ENCODE measurements around the gene ABCA4.

DNA sequence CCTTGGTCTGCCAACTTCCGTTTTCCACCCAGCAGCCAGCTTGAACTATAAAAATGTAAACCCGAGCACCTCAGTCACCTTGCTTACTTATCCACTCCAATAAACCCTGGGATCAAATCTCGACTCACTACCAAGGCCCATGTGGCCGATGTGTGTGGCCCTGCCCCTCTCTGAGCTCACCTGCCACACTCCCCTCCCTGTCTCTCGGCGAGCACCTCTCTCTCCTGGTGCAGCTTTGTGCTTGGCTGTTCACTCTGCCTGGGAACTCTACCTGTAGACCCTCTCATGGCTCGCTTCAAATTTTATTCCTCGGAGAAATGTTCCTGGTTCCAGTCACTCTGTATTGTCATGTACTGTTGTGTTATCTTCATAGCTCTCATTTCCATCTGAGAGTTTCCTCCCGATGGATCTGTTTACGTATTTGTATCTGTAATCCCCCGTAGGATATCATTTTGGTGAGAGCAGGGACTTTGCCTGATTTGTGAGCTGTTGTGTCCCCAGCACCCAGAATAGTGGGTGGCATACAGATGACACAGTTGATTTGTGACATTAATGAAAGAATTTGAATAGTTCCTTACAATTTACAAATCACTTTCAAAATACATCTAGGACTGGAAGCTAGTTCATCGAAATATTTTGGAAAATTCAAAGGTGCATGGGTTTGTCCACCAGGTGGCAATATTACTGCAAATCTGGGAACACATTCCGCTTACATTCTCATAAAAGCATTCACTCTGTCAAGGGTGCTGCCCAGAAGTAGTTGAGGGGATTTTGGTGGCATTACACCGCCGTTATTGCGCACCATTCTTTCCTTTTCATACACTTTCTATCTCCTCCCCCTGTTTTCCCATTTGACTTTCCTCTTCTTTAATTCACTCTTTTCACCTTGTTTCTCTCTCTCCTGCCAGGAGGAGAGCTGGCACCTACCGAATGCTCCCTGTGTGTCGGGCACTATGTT lies 95.3 kb downstream of the ABCA4 start:
- TF ChIP-seq, protein P1, sequence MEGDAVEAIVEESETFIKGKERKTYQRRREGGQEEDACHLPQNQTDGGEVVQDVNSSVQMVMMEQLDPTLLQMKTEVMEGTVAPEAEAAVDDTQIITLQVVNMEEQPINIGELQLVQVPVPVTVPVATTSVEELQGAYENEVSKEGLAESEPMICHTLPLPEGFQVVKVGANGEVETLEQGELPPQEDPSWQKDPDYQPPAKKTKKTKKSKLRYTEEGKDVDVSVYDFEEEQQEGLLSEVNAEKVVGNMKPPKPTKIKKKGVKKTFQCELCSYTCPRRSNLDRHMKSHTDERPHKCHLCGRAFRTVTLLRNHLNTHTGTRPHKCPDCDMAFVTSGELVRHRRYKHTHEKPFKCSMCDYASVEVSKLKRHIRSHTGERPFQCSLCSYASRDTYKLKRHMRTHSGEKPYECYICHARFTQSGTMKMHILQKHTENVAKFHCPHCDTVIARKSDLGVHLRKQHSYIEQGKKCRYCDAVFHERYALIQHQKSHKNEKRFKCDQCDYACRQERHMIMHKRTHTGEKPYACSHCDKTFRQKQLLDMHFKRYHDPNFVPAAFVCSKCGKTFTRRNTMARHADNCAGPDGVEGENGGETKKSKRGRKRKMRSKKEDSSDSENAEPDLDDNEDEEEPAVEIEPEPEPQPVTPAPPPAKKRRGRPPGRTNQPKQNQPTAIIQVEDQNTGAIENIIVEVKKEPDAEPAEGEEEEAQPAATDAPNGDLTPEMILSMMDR (IDR thresholded peaks at IDR 0.05): peak; percentile 70 to 91 (median 78)
- TF ChIP-seq POLR2A (IDR thresholded peaks at IDR 0.05): no peak
